Measurements from ENCODE around the gene DAPK1. TPM values are rescaled to one million over a fixed set of nuclear protein-coding genes. Genes with fewer than 3 reads are reported as not detected.

The DAPK1 gene
- total RNA-seq, 1 donor from 2014 or later = 29.5 TPM

DNA sequence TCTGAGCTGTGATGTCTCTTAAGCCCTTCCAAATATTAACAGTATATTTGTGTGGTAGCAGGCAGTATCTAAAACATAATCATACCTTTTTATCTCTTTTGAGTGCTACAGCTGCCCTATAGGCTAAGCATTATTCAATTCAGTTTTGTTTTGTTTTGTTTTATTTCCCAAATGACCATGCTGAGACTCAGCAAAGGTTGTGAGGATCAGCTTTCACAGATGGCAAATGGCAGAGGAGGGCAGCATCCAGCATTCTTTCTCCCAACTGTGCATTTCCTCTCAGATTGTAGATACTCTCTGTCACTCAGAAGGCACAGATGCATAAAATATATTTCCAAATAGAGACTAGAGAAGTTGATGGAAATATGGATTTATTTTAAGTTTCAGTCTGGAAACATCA, 90.7 kb downstream of the DAPK1 start:
- Histone ChIP-seq H3K4me3 (no peak overlapping the region), H3K4me1 (no peaks in the 10 kb centered on the region), H2AFZ (replicated peaks) (no peak overlapping the region), H3K36me3 (no peaks in the 10 kb centered on the region), H3K4me2 (no peak overlapping the region), H3K79me2 (ENCODE audit: low read depth) (peaks cover 24% of the 10 kb centered on the region), H3F3A (ENCODE audit: low read depth) (no peaks in the 10 kb centered on the region), H3K27me3 (no peaks in the 10 kb centered on the region), H3K9me3 (ENCODE audit: low read depth) (no peaks in the 10 kb centered on the region), H3K27ac (no peak overlapping the region), H3K9ac (no peak overlapping the region), H4K20me1 (ENCODE audit: low read depth) (no peaks in the 10 kb centered on the region)
- H3K4me1 Mint-ChIP-seq = peaks cover 17% of the 10 kb centered on the region
- H3K36me3 Mint-ChIP-seq = peaks cover 10% of the 10 kb centered on the region
- TF ChIP-seq, protein P1, sequence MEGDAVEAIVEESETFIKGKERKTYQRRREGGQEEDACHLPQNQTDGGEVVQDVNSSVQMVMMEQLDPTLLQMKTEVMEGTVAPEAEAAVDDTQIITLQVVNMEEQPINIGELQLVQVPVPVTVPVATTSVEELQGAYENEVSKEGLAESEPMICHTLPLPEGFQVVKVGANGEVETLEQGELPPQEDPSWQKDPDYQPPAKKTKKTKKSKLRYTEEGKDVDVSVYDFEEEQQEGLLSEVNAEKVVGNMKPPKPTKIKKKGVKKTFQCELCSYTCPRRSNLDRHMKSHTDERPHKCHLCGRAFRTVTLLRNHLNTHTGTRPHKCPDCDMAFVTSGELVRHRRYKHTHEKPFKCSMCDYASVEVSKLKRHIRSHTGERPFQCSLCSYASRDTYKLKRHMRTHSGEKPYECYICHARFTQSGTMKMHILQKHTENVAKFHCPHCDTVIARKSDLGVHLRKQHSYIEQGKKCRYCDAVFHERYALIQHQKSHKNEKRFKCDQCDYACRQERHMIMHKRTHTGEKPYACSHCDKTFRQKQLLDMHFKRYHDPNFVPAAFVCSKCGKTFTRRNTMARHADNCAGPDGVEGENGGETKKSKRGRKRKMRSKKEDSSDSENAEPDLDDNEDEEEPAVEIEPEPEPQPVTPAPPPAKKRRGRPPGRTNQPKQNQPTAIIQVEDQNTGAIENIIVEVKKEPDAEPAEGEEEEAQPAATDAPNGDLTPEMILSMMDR (IDR thresholded peaks at IDR 0.05) = no peak
- no peak for TF ChIP-seq EZH2 (IDR thresholded peaks at IDR 0.05)
- no peak for TF ChIP-seq EZH2phosphoT487 (IDR thresholded peaks at IDR 0.05)
- no peaks in the 10 kb centered on the region for H3K27me3 Mint-ChIP-seq (ENCODE audit: insufficient read depth, low read depth)
- H3K9me3 Mint-ChIP-seq = no peaks in the 10 kb centered on the region
- DNase-seq (ENCODE audit: low spot score) = no peak
- no peak overlapping the region for H3K27ac Mint-ChIP-seq
- no peak overlapping the region for H3K4me3 Mint-ChIP-seq

DNA sequence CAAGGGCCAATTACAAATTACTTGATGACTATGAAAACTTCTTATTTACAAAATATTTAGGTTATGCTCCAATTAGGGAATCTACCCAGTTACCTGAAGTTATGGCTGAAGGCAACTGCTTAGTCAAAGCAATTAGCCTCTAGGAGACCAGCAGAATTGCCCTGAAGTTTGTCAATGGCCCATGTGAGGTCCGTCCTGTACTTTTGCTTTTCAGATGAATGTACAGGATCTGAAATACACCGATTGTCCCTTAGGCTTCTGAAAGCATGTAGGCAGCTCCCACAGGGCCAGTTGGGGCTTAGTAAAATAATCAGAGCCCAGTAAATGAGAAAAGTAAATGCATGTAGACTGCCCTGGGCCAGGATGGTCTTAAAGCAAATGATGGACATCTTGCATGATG, 93.3 kb downstream of the DAPK1 start:
- no peaks in the 10 kb centered on the region for H3K9me3 Mint-ChIP-seq
- H3K4me1 Mint-ChIP-seq = peaks cover 37% of the 10 kb centered on the region
- no peak overlapping the region for H2AFZ ChIP-seq (replicated peaks)
- peaks cover 6% of the 10 kb centered on the region for H3K4me1 ChIP-seq
- H3K9ac ChIP-seq = no peak overlapping the region
- H3K36me3 Mint-ChIP-seq = peaks cover 3% of the 10 kb centered on the region
- peaks cover 15% of the 10 kb centered on the region for H4K20me1 ChIP-seq (ENCODE audit: low read depth)
- no peak overlapping the region for H3K4me3 Mint-ChIP-seq
- no peak for DNase-seq (ENCODE audit: low spot score)
- H3K27ac ChIP-seq = no peak overlapping the region
- no peak overlapping the region for H3K4me2 ChIP-seq
- H3K9me3 ChIP-seq (ENCODE audit: low read depth) = no peaks in the 10 kb centered on the region
- no peak for TF ChIP-seq EZH2phosphoT487 (IDR thresholded peaks at IDR 0.05)
- no peaks in the 10 kb centered on the region for H3K27me3 ChIP-seq
- no peak overlapping the region for H3K27ac Mint-ChIP-seq
- no peaks in the 10 kb centered on the region for H3K36me3 ChIP-seq
- H3K79me2 ChIP-seq (ENCODE audit: low read depth) = peaks cover 6% of the 10 kb centered on the region
- H3K27me3 Mint-ChIP-seq (ENCODE audit: insufficient read depth, low read depth) = no peaks in the 10 kb centered on the region
- no peaks in the 10 kb centered on the region for H3F3A ChIP-seq (ENCODE audit: low read depth)
- no peak overlapping the region for H3K4me3 ChIP-seq

DNA sequence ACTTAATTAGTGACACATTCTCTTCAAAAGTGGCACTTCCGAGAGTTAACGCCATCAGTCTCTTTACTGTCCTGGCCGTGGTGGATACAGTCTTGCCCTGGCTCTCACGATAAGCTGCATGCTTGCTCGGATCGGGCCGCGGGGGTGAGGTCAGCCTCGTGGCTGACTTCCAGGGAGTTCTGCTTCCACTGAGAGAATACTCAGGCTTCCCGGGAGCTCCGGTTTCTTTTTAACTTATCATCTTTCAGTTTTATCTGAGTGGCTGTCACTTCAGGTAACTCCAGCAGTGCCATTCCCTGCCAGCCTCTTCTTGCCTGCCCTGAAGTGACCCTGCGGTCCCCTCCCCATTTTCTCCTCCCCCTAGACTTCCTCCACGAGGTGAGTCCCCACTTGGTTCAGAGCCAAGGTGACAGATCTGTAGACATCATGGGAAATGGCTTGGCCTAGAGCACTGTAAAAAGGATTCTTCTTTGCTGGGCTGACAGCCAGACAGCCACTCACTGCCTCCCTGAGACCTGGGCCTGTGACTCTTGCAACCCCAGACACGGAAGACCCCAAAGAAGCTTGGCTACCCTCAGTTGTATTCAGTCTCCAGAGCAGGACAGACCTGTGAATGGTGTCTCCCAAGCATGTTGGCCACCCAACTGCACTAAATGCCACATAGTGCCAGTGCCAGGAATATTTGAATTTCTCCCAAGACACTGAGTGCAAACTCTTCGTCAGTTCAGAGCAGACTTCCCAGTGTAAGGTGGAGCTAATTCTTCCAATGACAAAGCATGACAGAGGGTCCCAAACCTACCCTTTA, 95.1 kb downstream of the DAPK1 start:
- H3K27me3 Mint-ChIP-seq (ENCODE audit: insufficient read depth, low read depth) = no peaks in the 10 kb centered on the region
- H3K36me3 Mint-ChIP-seq = peaks cover 3% of the 10 kb centered on the region
- Histone ChIP-seq H4K20me1 (ENCODE audit: low read depth) (peaks cover 27% of the 10 kb centered on the region), H3K27ac (no peak overlapping the region), H3K4me1 (peaks cover 7% of the 10 kb centered on the region), H3F3A (ENCODE audit: low read depth) (no peaks in the 10 kb centered on the region), H3K27me3 (no peaks in the 10 kb centered on the region), H3K9me3 (ENCODE audit: low read depth) (no peaks in the 10 kb centered on the region), H3K9ac (no peak overlapping the region), H3K4me3 (no peak overlapping the region), H3K79me2 (ENCODE audit: low read depth) (peaks cover 11% of the 10 kb centered on the region), H2AFZ (replicated peaks) (no peak overlapping the region), H3K36me3 (no peaks in the 10 kb centered on the region), H3K4me2 (no peak overlapping the region)
- no peak overlapping the region for H3K27ac Mint-ChIP-seq
- no peak for DNase-seq (ENCODE audit: low spot score)
- peaks cover 48% of the 10 kb centered on the region for H3K4me1 Mint-ChIP-seq
- no peak overlapping the region for H3K4me3 Mint-ChIP-seq
- H3K9me3 Mint-ChIP-seq = no peaks in the 10 kb centered on the region
- TF ChIP-seq EZH2phosphoT487 (IDR thresholded peaks at IDR 0.05) (no peak), EZH2 (IDR thresholded peaks at IDR 0.05) (no peak)
- TF ChIP-seq, protein P1 (IDR thresholded peaks at IDR 0.05) = no peak

DNA sequence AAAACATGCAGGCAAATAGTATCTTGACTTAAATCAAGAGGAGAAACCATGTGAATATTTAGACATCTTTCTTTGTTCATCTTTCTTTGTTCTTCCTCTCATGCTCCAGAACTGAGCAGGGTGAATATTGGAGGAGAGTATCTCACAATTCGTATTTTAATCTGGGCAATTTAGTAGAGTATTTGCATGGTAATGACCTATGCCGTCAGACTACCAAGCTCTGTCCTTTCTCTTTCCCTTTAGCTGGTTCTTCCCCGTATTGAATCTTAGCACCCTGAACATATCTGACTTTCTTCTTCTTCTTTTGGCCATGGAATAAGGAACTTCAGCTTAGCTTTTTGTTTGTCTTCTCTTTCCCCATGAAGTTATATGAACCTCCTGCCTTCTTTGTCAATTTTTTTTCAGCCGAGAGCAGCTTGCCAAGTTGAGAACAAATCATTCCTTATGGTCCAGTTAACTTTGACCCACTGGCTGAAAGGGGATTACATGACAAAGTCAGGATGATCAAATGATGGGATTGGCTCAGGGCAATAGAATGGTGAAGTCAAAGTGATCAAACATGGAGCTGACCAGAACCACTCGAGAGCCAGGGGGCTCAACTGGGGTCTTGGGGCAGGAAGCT, 95.8 kb downstream of the DAPK1 start:
- no peak overlapping the region for H3K4me3 Mint-ChIP-seq
- no peaks in the 10 kb centered on the region for H3K27me3 Mint-ChIP-seq (ENCODE audit: insufficient read depth, low read depth)
- H3K4me3 ChIP-seq = no peak overlapping the region
- H3K36me3 Mint-ChIP-seq = peaks cover 3% of the 10 kb centered on the region
- H3F3A ChIP-seq (ENCODE audit: low read depth) = no peaks in the 10 kb centered on the region
- H3K27ac Mint-ChIP-seq = no peak overlapping the region
- H4K20me1 ChIP-seq (ENCODE audit: low read depth) = peaks cover 30% of the 10 kb centered on the region
- H3K27ac ChIP-seq = no peak overlapping the region
- no peaks in the 10 kb centered on the region for H3K36me3 ChIP-seq
- no peaks in the 10 kb centered on the region for H3K9me3 ChIP-seq (ENCODE audit: low read depth)
- H3K4me1 Mint-ChIP-seq = peaks cover 45% of the 10 kb centered on the region
- peaks cover 7% of the 10 kb centered on the region for H3K4me1 ChIP-seq
- H2AFZ ChIP-seq (replicated peaks) = no peak overlapping the region
- no peak overlapping the region for H3K4me2 ChIP-seq
- no peak for DNase-seq (ENCODE audit: low spot score)
- H3K79me2 ChIP-seq (ENCODE audit: low read depth) = peaks cover 11% of the 10 kb centered on the region
- TF ChIP-seq, protein P1 (IDR thresholded peaks at IDR 0.05) = no peak
- TF ChIP-seq EZH2 (IDR thresholded peaks at IDR 0.05) (no peak), EZH2phosphoT487 (IDR thresholded peaks at IDR 0.05) (no peak)
- no peak overlapping the region for H3K9ac ChIP-seq
- no peaks in the 10 kb centered on the region for H3K9me3 Mint-ChIP-seq
- H3K27me3 ChIP-seq = no peaks in the 10 kb centered on the region

All from neural progenitor cell (in vitro differentiated cells).